Lung (tissue), 12 donors: ENCODE data around the gene CDK7. TPM values are rescaled to one million over a fixed set of nuclear protein-coding genes. Genes with fewer than 3 reads are reported as not detected.

ENCODE experiments used
- ATAC-seq: fragments of 200-7000 bp; cut with Tn5 transposase; one replicate; pipeline ENCODE4 v1.9.1; 2020; ENCODE audit warnings: moderate number of reproducible peaks; ENCODE audit not compliant: insufficient read depth, low FRiP score
- DNase-seq, 3 donors: peaks; one replicate each; pipeline ENCODE4 v3.0.0-alpha.2; 2013 to 2017
- H3K27ac ChIP-seq, 2 donors: one replicate each; pipeline ENCODE4 v1.5.1; 2013; ENCODE audit warnings: mild to moderate bottlenecking in 2 of 2, moderate library complexity in 2 of 2, control low read depth in 1 of 2, inconsistent platforms in 1 of 2, low read depth in 1 of 2, low read length in 1 of 2
- H3K27me3 ChIP-seq, 3 donors: one replicate each; pipeline ENCODE4 v1.5.1; 2013; ENCODE audit warnings: low read length in 2 of 3; ENCODE audit not compliant: control insufficient read depth in 3 of 3, insufficient read depth in 3 of 3
- H3K36me3 ChIP-seq, 4 donors: one replicate each; pipeline ENCODE4 v1.5.1; 2013; ENCODE audit warnings: low read length in 4 of 4, mild to moderate bottlenecking in 1 of 4, moderate library complexity in 1 of 4; ENCODE audit not compliant: control insufficient read depth in 4 of 4, insufficient read depth in 4 of 4
- H3K4me1 ChIP-seq, 5 donors: one replicate each; pipeline ENCODE4 v1.5.1; 2013; ENCODE audit warnings: low read length in 5 of 5, mild to moderate bottlenecking in 2 of 5, moderate library complexity in 1 of 5; ENCODE audit not compliant: control insufficient read depth in 5 of 5, insufficient read depth in 5 of 5
- H3K4me3 ChIP-seq: one replicate; pipeline ENCODE4 v1.5.1; 2013; ENCODE audit warnings: mild to moderate bottlenecking, control low read depth, moderate library complexity
- H3K9ac ChIP-seq, 2 donors: one replicate each; pipeline ENCODE4 v1.5.1; 2013; ENCODE audit warnings: low read length in 2 of 2, control low read depth in 1 of 2; ENCODE audit not compliant: insufficient read depth in 1 of 2
- H3K9me3 ChIP-seq, 4 donors: one replicate each; pipeline ENCODE4 v1.5.1; 2013; ENCODE audit warnings: low read length in 3 of 4, mild to moderate bottlenecking in 1 of 4, moderate library complexity in 1 of 4; ENCODE audit not compliant: control insufficient read depth in 4 of 4, insufficient read depth in 3 of 4
- WGBS, 2 donors: extraction: QIAGEN DNeasy Blood & Tissue Kit; methylation state at CpG; one replicate each; pipeline ENCODE4 v1.1.7; 2013; 5-methylcytosine and 5-hydroxymethylcytosine counted together
- polyA plus RNA-seq, 2 donors: library from polyadenylated mRNA; stranded (reverse); fragments of 200-250 nt; gene quantifications; one replicate each; pipeline ENCODE4 v1.2.1, GENCODE V29; 2013
- total RNA-seq, 2 donors: library from RNA; depleted of rRNA in 1 of 2; stranded (reverse); fragments of >200 nt in 1 of 2; gene quantifications; one replicate each; pipeline ENCODE4 v1.2.1, GENCODE V29; 2014 to 2021
- TF ChIP-seq, protein P1 (sequence below): IDR thresholded peaks from 2 replicates; pipeline ENCODE4 v1.5.1; 2012; ENCODE audit warnings: mild to moderate bottlenecking; ENCODE audit errors: control extremely low read depth, extremely low read depth
- donor health status: control.
- donor health status: control.
- donor health status: Bipolar disorder and iron deficiency.
- donor health status: healthy.
- donor health status: DM: yes; HTN: yes; CAD: no.

CDK7 gene
- total and polyA plus RNA-seq, 4 donors = 21.9 to 53.2 (median 30.0) TPM

DNA sequence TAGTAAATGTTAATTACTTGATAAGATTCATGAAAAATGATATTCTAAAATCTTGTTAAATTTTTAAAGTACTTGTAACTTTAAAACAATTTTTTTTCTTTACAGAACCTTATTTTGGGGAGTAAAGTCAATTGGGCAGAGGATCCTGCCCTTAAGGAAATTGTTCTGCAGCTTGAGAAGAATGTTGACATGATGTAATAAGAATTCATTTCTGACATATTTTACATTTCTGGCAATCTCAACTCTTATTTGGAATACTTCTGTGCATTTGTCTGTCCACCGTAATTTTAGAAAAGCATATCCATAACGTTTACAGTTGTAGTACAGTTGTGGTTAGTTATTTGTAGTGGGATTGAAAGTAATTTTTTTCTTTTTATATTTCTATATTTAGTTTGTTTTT, 25.1 kb upstream of the CDK7 start:
- Histone ChIP-seq H3K27me3 (no peaks in the 10 kb centered on the region), H3K27ac (no peak overlapping the region), H3K9ac (no peak overlapping the region), H3K9me3 (no peaks in the 10 kb centered on the region), H3K4me3 (no peak overlapping the region), H3K4me1 (no peaks in the 10 kb centered on the region), H3K36me3 (no peaks in the 10 kb centered on the region)
- WGBS, 2 donors = 69 to 91% methylated on average over 2 of the region's 2 CpGs
- DNase-seq (no peak), ATAC-seq (no peak)
- TF ChIP-seq, protein P1, sequence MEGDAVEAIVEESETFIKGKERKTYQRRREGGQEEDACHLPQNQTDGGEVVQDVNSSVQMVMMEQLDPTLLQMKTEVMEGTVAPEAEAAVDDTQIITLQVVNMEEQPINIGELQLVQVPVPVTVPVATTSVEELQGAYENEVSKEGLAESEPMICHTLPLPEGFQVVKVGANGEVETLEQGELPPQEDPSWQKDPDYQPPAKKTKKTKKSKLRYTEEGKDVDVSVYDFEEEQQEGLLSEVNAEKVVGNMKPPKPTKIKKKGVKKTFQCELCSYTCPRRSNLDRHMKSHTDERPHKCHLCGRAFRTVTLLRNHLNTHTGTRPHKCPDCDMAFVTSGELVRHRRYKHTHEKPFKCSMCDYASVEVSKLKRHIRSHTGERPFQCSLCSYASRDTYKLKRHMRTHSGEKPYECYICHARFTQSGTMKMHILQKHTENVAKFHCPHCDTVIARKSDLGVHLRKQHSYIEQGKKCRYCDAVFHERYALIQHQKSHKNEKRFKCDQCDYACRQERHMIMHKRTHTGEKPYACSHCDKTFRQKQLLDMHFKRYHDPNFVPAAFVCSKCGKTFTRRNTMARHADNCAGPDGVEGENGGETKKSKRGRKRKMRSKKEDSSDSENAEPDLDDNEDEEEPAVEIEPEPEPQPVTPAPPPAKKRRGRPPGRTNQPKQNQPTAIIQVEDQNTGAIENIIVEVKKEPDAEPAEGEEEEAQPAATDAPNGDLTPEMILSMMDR = no peak

DNA sequence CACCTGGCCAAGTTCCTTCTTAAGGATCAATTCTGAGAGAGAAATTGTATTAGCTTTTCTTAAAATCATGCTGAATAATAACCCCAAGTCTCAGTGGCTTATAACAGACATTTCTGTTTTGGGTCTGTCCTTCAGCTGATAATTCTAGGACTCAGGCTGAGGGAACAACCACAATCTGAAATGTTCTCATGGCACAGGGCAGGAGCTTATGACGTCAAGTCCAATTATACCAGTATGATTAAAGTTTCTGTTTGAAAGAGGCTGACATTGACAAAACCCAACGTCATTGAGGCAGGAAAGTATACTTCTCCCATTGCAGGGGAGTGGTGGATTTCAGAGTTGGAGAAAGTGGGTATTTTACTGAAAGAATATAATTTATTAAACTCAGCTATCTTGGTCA, 23.5 kb upstream of the CDK7 start:
- TF ChIP-seq, protein P1 = no peak

DNA sequence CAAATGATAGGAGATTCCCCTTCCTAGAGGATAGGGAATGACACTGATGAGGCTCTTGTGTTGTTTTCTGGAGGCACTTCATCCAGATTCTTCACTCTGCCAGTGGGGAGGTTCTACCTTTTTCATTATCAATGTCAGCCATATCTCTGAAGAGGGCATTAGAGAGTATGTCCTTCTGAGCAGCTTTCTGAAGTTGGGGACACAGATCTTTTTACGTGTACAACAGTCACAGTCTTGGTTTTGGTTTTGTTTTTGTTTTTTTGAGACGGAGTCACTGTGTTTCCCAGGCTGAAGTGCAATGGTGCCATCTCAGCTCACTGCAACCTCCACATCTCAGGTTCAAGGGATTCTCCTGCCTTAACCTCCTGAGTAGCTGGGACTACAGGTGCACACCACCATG, 22.7 kb upstream of the CDK7 start:
- Histone ChIP-seq H3K4me3 (no peak overlapping the region), H3K9ac (no peak overlapping the region), H3K27me3 (no peaks in the 10 kb centered on the region), H3K9me3 (no peaks in the 10 kb centered on the region), H3K27ac (no peak overlapping the region), H3K36me3 (no peaks in the 10 kb centered on the region), H3K4me1 (no peaks in the 10 kb centered on the region)
- no peak for ATAC-seq
- 82 to 95% methylated on average over 2 of the region's 2 CpGs for WGBS, 2 donors
- DNase-seq = no peak
- TF ChIP-seq, protein P1 = no peak

More for the DNA sequence above, 23.5 kb upstream of the CDK7 start:
- 90 to 93% methylated on average over 2 of the region's 2 CpGs for WGBS, 2 donors
- no peaks in the 10 kb centered on the region for H3K4me1 ChIP-seq
- no peak for DNase-seq
- H3K9ac ChIP-seq = no peak overlapping the region
- no peaks in the 10 kb centered on the region for H3K9me3 ChIP-seq
- H3K4me3 ChIP-seq = no peak overlapping the region
- no peak overlapping the region for H3K27ac ChIP-seq
- H3K36me3 ChIP-seq = no peaks in the 10 kb centered on the region
- no peaks in the 10 kb centered on the region for H3K27me3 ChIP-seq
- no peak for ATAC-seq

DNA sequence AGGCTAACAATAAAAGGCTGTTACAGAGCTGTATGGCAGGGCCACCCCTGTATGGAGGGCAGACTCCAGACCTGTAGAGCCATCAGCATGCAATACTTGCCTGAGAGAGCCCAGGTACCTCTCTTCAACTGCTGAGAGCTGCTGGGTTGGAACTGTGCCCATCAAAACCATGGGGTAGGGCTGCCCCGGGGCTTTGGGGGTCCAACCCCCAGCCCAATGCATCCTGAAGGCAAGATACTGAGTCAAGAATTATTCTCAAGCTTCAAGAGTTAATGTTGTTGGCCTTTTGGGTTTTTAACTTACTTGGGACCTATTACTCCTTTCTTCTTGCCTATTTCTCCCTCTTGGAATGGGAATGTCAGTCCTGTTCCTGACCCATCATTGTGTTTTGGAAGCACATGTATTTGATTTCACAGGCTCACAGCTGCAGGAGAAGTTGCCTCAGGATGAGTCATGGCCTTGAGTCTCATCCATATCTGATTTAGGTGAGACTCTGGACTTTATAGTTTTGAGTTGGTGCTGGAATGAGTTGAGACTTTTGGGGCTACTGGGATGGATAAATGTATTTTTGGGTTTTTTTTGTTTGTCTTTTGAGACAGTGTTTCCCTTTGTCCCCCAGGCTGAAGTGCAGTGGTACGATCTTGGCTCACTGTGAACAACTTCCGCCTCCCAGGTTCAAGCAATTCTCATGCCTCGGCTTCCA, 21.0 kb upstream of the CDK7 start:
- no peaks in the 10 kb centered on the region for H3K9me3 ChIP-seq

More for the DNA sequence above, 21.0 kb upstream of the CDK7 start:
- DNase-seq (no peak), ATAC-seq (no peak)
- H3K36me3 ChIP-seq = peaks cover 0 to 4% (median 0%) of the 10 kb centered on the region in 4 donors
- H3K9ac ChIP-seq = no peak overlapping the region
- peaks cover 0 to 3% (median 0%) of the 10 kb centered on the region in 5 donors for H3K4me1 ChIP-seq
- no peaks in the 10 kb centered on the region for H3K27me3 ChIP-seq
- no peak overlapping the region for H3K27ac ChIP-seq
- no peak overlapping the region for H3K4me3 ChIP-seq
- 94 to 96% methylated on average over 4 of the region's 4 CpGs for WGBS, 2 donors
- TF ChIP-seq, protein P1 = no peak
